Measurements from ENCODE around the gene CUEDC1. TPM values are rescaled to one million over a fixed set of nuclear protein-coding genes. Genes with fewer than 3 reads are reported as not detected.
A peak's percentile ranks its signal among the peaks of the same experiment; 100 is the strongest.

The CUEDC1 gene
- polyA plus RNA-seq, 2 of the 4 experiments (the other 2 are of a cell fraction): 44.3 to 90.6 TPM

GRCh38 chr17:57874058-57874419 is 81.2 kb downstream of the CUEDC1 start (continued):
- TF ChIP-seq, protein P1, sequence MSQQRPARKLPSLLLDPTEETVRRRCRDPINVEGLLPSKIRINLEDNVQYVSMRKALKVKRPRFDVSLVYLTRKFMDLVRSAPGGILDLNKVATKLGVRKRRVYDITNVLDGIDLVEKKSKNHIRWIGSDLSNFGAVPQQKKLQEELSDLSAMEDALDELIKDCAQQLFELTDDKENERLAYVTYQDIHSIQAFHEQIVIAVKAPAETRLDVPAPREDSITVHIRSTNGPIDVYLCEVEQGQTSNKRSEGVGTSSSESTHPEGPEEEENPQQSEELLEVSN (IDR thresholded peaks at IDR 0.05; ENCODE audit: borderline replicate concordance, low read depth): no peak
- TF ChIP-seq ESRRA (IDR thresholded peaks at IDR 0.05; ENCODE audit: borderline replicate concordance, low read length) (no peak), USF2 (IDR thresholded peaks at IDR 0.05) (no peak), RFX5 (IDR thresholded peaks at IDR 0.05) (no peak)

GRCh38 chr17:57873261-57874057 is 81.8 kb downstream of the CUEDC1 start:
- WGBS (ENCODE audit: missing lambda C conversion rate): 93% methylated on average over 16 of the region's 16 CpGs
- DNase-seq (ENCODE audit: low read depth in 1 of 2, low spot score in 1 of 2) (no peak), ATAC-seq (no peak), FAIRE-seq (no peak)
- CTCF ChIA-PET: interaction anchor here (1.2 to 48.7 kb wide), 7 partner anchors 14 to 239 kb away, joined by 6 to 1377 read pairs (median 155); partner anchors contain the start of genes CUEDC1, MRPS23, SRSF1 and VEZF1
- H3K9me3 ChIP-seq: no peaks in the 10 kb centered on the region
- peaks cover 95% of the 10 kb centered on the region for H3K4me1 ChIP-seq
- H3K4me3 ChIP-seq: no peak overlapping the region
- peak overlapping the region; percentile 92 to 95 for H3K27ac ChIP-seq
- POLR2A ChIA-PET: interaction anchor here (3.7 kb wide), 1 partner anchor 12 kb away, joined by 25 read pairs; no protein-coding TSS in a partner anchor
- TF ChIP-seq EHF (CRISPR knock-in tag; IDR thresholded peaks at IDR 0.05) (no peak), KDM5A (IDR thresholded peaks at IDR 0.05) (no peak), MAZ (IDR thresholded peaks at IDR 0.05; ENCODE audit: borderline replicate concordance, low read depth, low read length) (no peak), CBX2 (IDR thresholded peaks at IDR 0.05; ENCODE audit: borderline replicate concordance, low read depth) (no peak), ZC3H11A (IDR thresholded peaks at IDR 0.05) (no peak), ZNF302 (CRISPR knock-in tag; IDR thresholded peaks at IDR 0.05) (no peak), NPAS2 (CRISPR knock-in tag; IDR thresholded peaks at IDR 0.05; ENCODE audit: borderline replicate concordance) (no peak), HDAC2 (IDR thresholded peaks at IDR 0.05) (no peak), JUN (IDR thresholded peaks at IDR 0.05) (no peak)
- no peak overlapping the region for H3K4me2 ChIP-seq

DNA sequence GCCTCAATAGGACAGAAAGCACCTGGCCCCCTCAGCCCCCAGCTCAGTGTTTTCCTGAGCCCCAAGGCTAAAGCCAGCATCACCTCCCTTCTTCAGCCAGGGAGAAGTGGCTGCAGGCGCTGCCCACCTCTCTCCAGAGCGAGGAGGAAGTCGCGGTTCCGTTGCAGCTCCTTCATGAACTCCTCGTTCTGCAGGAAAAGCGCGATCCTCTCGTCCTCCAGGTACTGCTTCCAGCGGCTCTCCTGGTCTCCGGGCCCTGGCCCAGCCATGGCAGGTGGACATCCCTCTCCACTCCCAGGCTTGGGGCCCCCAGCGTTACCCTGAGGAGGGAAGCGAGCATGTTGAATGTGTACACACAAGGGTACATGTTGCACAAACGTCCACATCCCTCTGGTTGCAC is 82.7 kb downstream of the CUEDC1 start:
- ATAC-seq (no peak), FAIRE-seq (no peak), DNase-seq (ENCODE audit: low read depth in 1 of 2, low spot score in 1 of 2) (no peak)
- Histone ChIP-seq H3K4me3 (no peak overlapping the region), H3K4me1 (peaks cover 95% of the 10 kb centered on the region), H3K9me3 (no peaks in the 10 kb centered on the region), H3K4me2 (no peak overlapping the region), H3K27ac (peak overlapping the region; percentile 92 to 95; a peak in 4 of 6 replicates)
- CTCF ChIA-PET: interaction anchor here (0.6 to 48.7 kb wide), 8 partner anchors 13 to 238 kb away, joined by 3 to 1377 read pairs (median 4); partner anchors contain the start of genes MRPS23, SRSF1 and VEZF1
- TF ChIP-seq, protein P2, sequence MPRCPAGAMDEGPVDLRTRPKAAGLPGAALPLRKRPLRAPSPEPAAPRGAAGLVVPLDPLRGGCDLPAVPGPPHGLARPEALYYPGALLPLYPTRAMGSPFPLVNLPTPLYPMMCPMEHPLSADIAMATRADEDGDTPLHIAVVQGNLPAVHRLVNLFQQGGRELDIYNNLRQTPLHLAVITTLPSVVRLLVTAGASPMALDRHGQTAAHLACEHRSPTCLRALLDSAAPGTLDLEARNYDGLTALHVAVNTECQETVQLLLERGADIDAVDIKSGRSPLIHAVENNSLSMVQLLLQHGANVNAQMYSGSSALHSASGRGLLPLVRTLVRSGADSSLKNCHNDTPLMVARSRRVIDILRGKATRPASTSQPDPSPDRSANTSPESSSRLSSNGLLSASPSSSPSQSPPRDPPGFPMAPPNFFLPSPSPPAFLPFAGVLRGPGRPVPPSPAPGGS (IDR thresholded peaks at IDR 0.05): no peak
- TF ChIP-seq ZSCAN20 (CRISPR knock-in tag; IDR thresholded peaks at IDR 0.05) (no peak), RCOR1 (IDR thresholded peaks at IDR 0.05; ENCODE audit: low read depth, low read length) (no peak), RARB (CRISPR knock-in tag; IDR thresholded peaks at IDR 0.05) (no peak), MAX (IDR thresholded peaks at IDR 0.05) (no peak), NPAS2 (CRISPR knock-in tag; IDR thresholded peaks at IDR 0.05; ENCODE audit: borderline replicate concordance) (no peak), FOSB (CRISPR knock-in tag; IDR thresholded peaks at IDR 0.05) (no peak), SREBF2 (IDR thresholded peaks at IDR 0.05) (no peak), POLR2AphosphoS2 (conservative IDR thresholded peaks at IDR 0.05; ENCODE audit: low read length) (no peak), SMC3 (IDR thresholded peaks at IDR 0.05) (no peak), NR3C1 (IDR thresholded peaks at IDR 0.05) (no peak), ZC3H11A (IDR thresholded peaks at IDR 0.05) (no peak), HOXA7 (CRISPR knock-in tag; IDR thresholded peaks at IDR 0.05) (no peak), HEYL (CRISPR knock-in tag; IDR thresholded peaks at IDR 0.05) (no peak), USF2 (IDR thresholded peaks at IDR 0.05) (no peak), ZNF302 (CRISPR knock-in tag; IDR thresholded peaks at IDR 0.05) (no peak), EHF (CRISPR knock-in tag; IDR thresholded peaks at IDR 0.05) (no peak), KDM5A (IDR thresholded peaks at IDR 0.05) (no peak), RFX5 (IDR thresholded peaks at IDR 0.05) (no peak)
- TF ChIP-seq, protein P3, sequence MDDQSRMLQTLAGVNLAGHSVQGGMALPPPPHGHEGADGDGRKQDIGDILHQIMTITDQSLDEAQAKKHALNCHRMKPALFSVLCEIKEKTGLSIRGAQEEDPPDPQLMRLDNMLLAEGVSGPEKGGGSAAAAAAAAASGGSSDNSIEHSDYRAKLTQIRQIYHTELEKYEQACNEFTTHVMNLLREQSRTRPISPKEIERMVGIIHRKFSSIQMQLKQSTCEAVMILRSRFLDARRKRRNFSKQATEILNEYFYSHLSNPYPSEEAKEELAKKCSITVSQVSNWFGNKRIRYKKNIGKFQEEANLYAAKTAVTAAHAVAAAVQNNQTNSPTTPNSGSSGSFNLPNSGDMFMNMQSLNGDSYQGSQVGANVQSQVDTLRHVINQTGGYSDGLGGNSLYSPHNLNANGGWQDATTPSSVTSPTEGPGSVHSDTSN (IDR thresholded peaks at IDR 0.05): no peak
- 91% methylated on average over 14 of the region's 14 CpGs for WGBS (ENCODE audit: missing lambda C conversion rate)
- POLR2A ChIA-PET: no interaction called here
